BE2C (cell line): ENCODE measurements around the gene TMEM272.

Experiments
- DNase-seq: peaks from one replicate; pipeline ENCODE4 v3.0.0-alpha.2; 2020
- H3K27me3 ChIP-seq: fragments of 250-450 bp; sonication (Bioruptor Pico); 2 replicates; pipeline ENCODE4 v1.5.1; 2020; ENCODE audit warnings: mild to moderate bottlenecking
- H3K36me3 ChIP-seq: fragments of 250-450 bp; sonication (Bioruptor Pico); 2 replicates; pipeline ENCODE4 v1.5.1; 2020; ENCODE audit warnings: mild to moderate bottlenecking
- H3K4me1 ChIP-seq: fragments of 250-450 bp; sonication (Bioruptor Pico); 2 replicates; pipeline ENCODE4 v1.5.1; 2020
- H3K4me3 ChIP-seq: 2 replicates; pipeline ENCODE4 v1.5.1; 2011; ENCODE audit warnings: low read depth, low read length
- H3K9me3 ChIP-seq: fragments of 250-450 bp; sonication (Bioruptor Pico); 2 replicates; pipeline ENCODE4 v1.5.1; 2020
- TF ChIP-seq, protein P1 (sequence below): IDR thresholded peaks from 2 replicates; pipeline ENCODE4 v1.5.1; 2012; ENCODE audit warnings: mild to moderate bottlenecking, low read depth, low read length

TMEM272 gene

DNA sequence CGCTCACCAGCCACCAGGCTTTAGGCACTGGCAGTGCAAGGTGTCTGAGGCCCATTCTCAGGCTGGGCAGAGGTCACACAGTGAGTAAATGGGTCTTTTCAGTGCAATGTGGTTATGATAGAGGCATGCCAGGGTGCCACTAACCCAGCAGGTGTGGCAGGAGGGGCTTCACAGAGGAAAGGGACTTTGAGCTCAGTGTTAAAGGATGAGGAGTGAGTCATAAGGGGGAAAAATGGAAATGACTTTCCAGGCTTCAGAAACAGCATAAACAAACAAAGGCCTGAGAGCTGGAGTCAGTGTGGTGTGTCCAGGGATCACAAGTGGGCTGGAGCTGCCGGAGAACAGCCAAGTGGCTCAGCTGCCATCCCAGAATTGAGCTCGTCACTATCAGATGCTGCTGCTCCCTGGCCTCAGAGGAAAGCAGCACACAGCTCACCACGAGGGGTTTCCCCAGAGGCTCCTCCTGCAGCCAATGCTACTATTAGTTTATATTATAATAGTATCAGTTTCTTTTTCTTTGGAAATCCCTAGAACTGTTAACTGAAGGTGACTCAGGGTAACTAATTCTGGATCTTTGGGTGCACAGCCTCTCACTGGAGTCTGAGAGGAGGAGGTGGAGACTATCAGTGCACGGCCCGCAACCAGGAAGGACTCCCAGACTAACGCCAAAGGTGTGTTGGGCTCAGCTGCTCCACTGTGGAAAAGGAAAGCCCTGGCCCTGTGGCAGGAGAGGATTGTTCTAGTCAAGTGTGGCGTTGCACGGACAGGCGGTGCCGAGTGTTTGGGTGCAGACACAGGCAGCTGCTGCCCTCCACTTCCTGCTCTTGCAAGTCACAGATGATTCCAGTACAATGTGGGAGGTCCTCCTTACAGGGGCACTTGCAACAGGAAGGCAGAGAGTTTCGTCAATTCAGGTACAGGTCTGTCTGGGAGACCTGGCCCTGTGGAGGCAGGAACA lies 80.5 kb downstream of the TMEM272 start:
- Histone ChIP-seq H3K4me1 (peaks cover 11% of the 10 kb centered on the region), H3K36me3 (no peaks in the 10 kb centered on the region; the same call in 1 of the 2 replicates), H3K27me3 (no peaks in the 10 kb centered on the region), H3K9me3 (no peaks in the 10 kb centered on the region), H3K4me3 (no peak overlapping the region)
- TF ChIP-seq, protein P1, sequence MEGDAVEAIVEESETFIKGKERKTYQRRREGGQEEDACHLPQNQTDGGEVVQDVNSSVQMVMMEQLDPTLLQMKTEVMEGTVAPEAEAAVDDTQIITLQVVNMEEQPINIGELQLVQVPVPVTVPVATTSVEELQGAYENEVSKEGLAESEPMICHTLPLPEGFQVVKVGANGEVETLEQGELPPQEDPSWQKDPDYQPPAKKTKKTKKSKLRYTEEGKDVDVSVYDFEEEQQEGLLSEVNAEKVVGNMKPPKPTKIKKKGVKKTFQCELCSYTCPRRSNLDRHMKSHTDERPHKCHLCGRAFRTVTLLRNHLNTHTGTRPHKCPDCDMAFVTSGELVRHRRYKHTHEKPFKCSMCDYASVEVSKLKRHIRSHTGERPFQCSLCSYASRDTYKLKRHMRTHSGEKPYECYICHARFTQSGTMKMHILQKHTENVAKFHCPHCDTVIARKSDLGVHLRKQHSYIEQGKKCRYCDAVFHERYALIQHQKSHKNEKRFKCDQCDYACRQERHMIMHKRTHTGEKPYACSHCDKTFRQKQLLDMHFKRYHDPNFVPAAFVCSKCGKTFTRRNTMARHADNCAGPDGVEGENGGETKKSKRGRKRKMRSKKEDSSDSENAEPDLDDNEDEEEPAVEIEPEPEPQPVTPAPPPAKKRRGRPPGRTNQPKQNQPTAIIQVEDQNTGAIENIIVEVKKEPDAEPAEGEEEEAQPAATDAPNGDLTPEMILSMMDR = no peak
- DNase-seq = peak; percentile 42

DNA sequence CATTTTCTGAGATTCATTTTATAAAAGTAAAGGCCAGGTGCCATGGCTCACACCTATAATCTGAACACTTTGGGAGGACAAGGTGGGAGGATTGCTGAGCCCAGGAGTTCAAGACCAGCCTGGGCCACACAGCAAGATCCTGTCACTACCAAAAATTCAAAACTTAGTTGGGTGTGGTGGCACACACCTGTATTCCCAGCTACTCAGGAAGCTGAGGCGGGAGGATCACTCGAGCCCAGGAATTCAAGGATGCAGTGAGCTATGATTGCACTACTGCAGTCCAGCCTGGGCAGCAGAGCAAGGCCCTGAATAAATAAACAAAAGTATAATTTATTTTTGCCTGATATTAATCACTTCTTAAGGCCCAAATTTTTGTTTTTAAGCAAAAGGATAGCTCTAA lies 81.5 kb downstream of the TMEM272 start:
- DNase-seq = no peak
- Histone ChIP-seq H3K4me3 (no peak overlapping the region), H3K4me1 (peaks cover 11% of the 10 kb centered on the region), H3K36me3 (peaks cover 2% of the 10 kb centered on the region), H3K9me3 (no peaks in the 10 kb centered on the region), H3K27me3 (no peaks in the 10 kb centered on the region)
- TF ChIP-seq, protein P1 = no peak
